ENCODE data around the gene SLC22A5. TPM values are rescaled to one million over a fixed set of nuclear protein-coding genes. Genes with fewer than 3 reads are reported as not detected.

SLC22A5 gene
- total and polyA plus RNA-seq, 2 of the 8 experiments (the other 6 are each of a cell fraction or from before 2014, with no cell fraction given) = 4.0 to 9.0 TPM

GRCh38 chr5:132416306-132417009, 46.9 kb downstream of the SLC22A5 start:
- no peak overlapping the region for H3K4ac ChIP-seq (replicated peaks; ENCODE audit: insufficient read length, low read depth, low read length)
- ChIA-PET CTCF (ENCODE audit: partially characterized antibody) (interaction anchor here (0.6 to 6.0 kb wide), 12 partner anchors 11 to 495 kb away, joined by 3 to 98 read pairs (median 4); partner anchors contain the start of gene IRF1), POLR2A (ENCODE audit: partially characterized antibody) (interaction anchor here (1.9 kb wide), 1 partner anchor 74 kb away, joined by 7 read pairs; the partner anchor contains the start of gene IRF1)
- 93% methylated on average over 6 of the region's 6 CpGs; no CpG with 5 or more reads in 1 of the 2 experiments for WGBS, 2 experiments (ENCODE audit: extremely low coverage in 1 of 2, insufficient coverage in 1 of 2, insufficient read length in 1 of 2, insufficient replicate concordance in 2 of 2, low coverage in 1 of 2, low lambda C conversion rate in 2 of 2, missing lambda C conversion rate in 1 of 2)
- H3K27me3 ChIP-seq (replicated peaks in 1 of 4; ENCODE audit: control insufficient read depth in 3 of 4, extremely low read depth in 1 of 4, insufficient read depth in 3 of 4, low read length in 3 of 4) = 0 out of 7 replicates have a peak, but pooled peaks cover 0 to 3% (median 0%) of the 10 kb centered on the region in 4 experiments
- H3K27ac ChIP-seq (ENCODE audit: low read depth, low read length) = no peak overlapping the region
- H4K5ac ChIP-seq (ENCODE audit: insufficient read length, low read depth, low read length) = no peak overlapping the region
- no peak overlapping the region for H2AFZ ChIP-seq (ENCODE audit: low read length)
- H2BK20ac ChIP-seq (ENCODE audit: low read length) = no peak overlapping the region
- TF ChIP-seq PHF8 (conservative IDR thresholded peaks at IDR 0.05; ENCODE audit: low read depth, low read length) (no peak), CREB1 (IDR thresholded peaks at IDR 0.05) (no peak), BACH1 (IDR thresholded peaks at IDR 0.05; ENCODE audit: low read length) (no peak), KDM5A (IDR thresholded peaks at IDR 0.05; ENCODE audit: low read length) (no peak), GTF2F1 (IDR thresholded peaks at IDR 0.05; ENCODE audit: borderline replicate concordance, low read depth, low read length) (no peak), EP300 (IDR thresholded peaks at IDR 0.05; ENCODE audit: borderline replicate concordance in 1 of 2, low read depth in 2 of 2, low read length in 2 of 2) (no peak), POLR2AphosphoS5 (IDR thresholded peaks at IDR 0.05; ENCODE audit: low read depth, low read length) (no peak), TEAD4 (IDR thresholded peaks at IDR 0.05; ENCODE audit: low read depth, low read length) (no peak)
- H3K36me3 ChIP-seq (ENCODE audit: control insufficient read depth in 2 of 4, insufficient read depth in 4 of 4, low read length in 3 of 4) = no peaks in the 10 kb centered on the region
- H2BK12ac ChIP-seq (ENCODE audit: low read depth, low read length) = no peak overlapping the region
- no peaks in the 10 kb centered on the region for H4K20me1 ChIP-seq (replicated peaks in 1 of 2; ENCODE audit: control insufficient read depth in 1 of 2, insufficient read depth in 2 of 2, low read length in 2 of 2)
- no peaks in the 10 kb centered on the region for H3K23me2 ChIP-seq (ENCODE audit: low read depth, low read length)
- no peak overlapping the region for H3K14ac ChIP-seq (ENCODE audit: insufficient read length)
- no peak overlapping the region for H2BK120ac ChIP-seq (replicated peaks; ENCODE audit: low read depth, low read length)
- no peak overlapping the region for H3K4me2 ChIP-seq (ENCODE audit: insufficient read depth in 1 of 2, low read depth in 2 of 2, low read length in 2 of 2)
- H3K56ac ChIP-seq (replicated peaks; ENCODE audit: insufficient read length, low read depth, low read length) = no peak overlapping the region
- no peak overlapping the region for H4K91ac ChIP-seq (replicated peaks; ENCODE audit: insufficient read length, low read length)
- peaks cover 0 to 2% (median 1%) of the 10 kb centered on the region in 4 experiments; a peak in 3 of 7 replicates for H3K4me1 ChIP-seq (replicated peaks in 1 of 4; ENCODE audit: control insufficient read depth in 3 of 4, insufficient read depth in 4 of 4, low read length in 3 of 4)
- no peak overlapping the region for H3K23ac ChIP-seq (ENCODE audit: insufficient read length)
- no peaks in the 10 kb centered on the region for H3K9me3 ChIP-seq (ENCODE audit: insufficient read depth in 2 of 2, low read depth in 1 of 2, low read length in 1 of 2)
- no peak overlapping the region for H3K18ac ChIP-seq (ENCODE audit: extremely low read depth, low read length)
- H2BK15ac ChIP-seq (ENCODE audit: low read length) = no peak overlapping the region
- no peaks in the 10 kb centered on the region for H3K79me1 ChIP-seq (ENCODE audit: low read depth, low read length)
- no peak overlapping the region for H4K8ac ChIP-seq (ENCODE audit: extremely low read depth, insufficient read depth, low read length)
- H3K79me2 ChIP-seq (ENCODE audit: control insufficient read depth in 1 of 2, insufficient read depth in 2 of 2, low read length in 2 of 2) = no peaks in the 10 kb centered on the region
- no peak for FAIRE-seq
- no peak overlapping the region for H3K9ac ChIP-seq (replicated peaks in 1 of 4; ENCODE audit: extremely low read depth in 1 of 4, low read depth in 3 of 4, low read length in 3 of 4)
- no peak overlapping the region for H2AK5ac ChIP-seq (ENCODE audit: low read depth, low read length)
- no peak for DNase-seq (ENCODE audit: low read depth in 1 of 2, low spot score in 2 of 2)
- H3K4me3 ChIP-seq (ENCODE audit: extremely low read depth in 1 of 4, insufficient read depth in 2 of 4, low read depth in 3 of 4, low read length in 4 of 4) = no peak overlapping the region
- H2BK5ac ChIP-seq (ENCODE audit: low read depth, low read length) = no peak overlapping the region

Data from H1 (cell line).